ENCODE results near the gene UBE2O. TPM values are rescaled to one million over a fixed set of nuclear protein-coding genes. Genes with fewer than 3 reads are reported as not detected.

Gene UBE2O
- total RNA-seq, 1 donor from 2014 or later, result 12.6 TPM

- TF ChIP-seq CTCF (IDR thresholded peaks at IDR 0.05; ENCODE audit: insufficient read depth, low read length, poor library complexity, severe bottlenecking), result peak; percentile 94
- Histone ChIP-seq H3K27me3 (ENCODE audit: control insufficient read depth, insufficient read depth, low read length) (no peaks in the 10 kb centered on the region), H3K4me3 (ENCODE audit: low read depth, low read length) (no peak overlapping the region), H3K36me3 (ENCODE audit: control insufficient read depth, insufficient read depth, low read length) (peaks cover 5% of the 10 kb centered on the region)
- peak; percentile 62 for DNase-seq (ENCODE audit: low read depth)
Observed at GRCh38 chr17:76397687-76398522, 55.0 kb downstream of the UBE2O start.

- no peak for DNase-seq (ENCODE audit: low read depth)
- H3K36me3 ChIP-seq (ENCODE audit: control insufficient read depth, insufficient read depth, low read length), result peaks cover 5% of the 10 kb centered on the region
- no peaks in the 10 kb centered on the region for H3K27me3 ChIP-seq (ENCODE audit: control insufficient read depth, insufficient read depth, low read length)
- TF ChIP-seq CTCF (IDR thresholded peaks at IDR 0.05; ENCODE audit: insufficient read depth, low read length, poor library complexity, severe bottlenecking), result peak; percentile 12
- no peak overlapping the region for H3K4me3 ChIP-seq (ENCODE audit: low read depth, low read length)
Observed at GRCh38 chr17:76397184-76397583, 55.8 kb downstream of the UBE2O start.

GRCh38 chr17:76395980-76396379 lies 57.0 kb downstream of the UBE2O start:
- Histone ChIP-seq H3K36me3 (ENCODE audit: control insufficient read depth, insufficient read depth, low read length) (peaks cover 5% of the 10 kb centered on the region), H3K27me3 (ENCODE audit: control insufficient read depth, insufficient read depth, low read length) (no peaks in the 10 kb centered on the region), H3K4me3 (ENCODE audit: low read depth, low read length) (no peak overlapping the region)
- no peak for DNase-seq (ENCODE audit: low read depth)
- no peak for TF ChIP-seq CTCF (IDR thresholded peaks at IDR 0.05; ENCODE audit: insufficient read depth, low read length, poor library complexity, severe bottlenecking)

GRCh38 chr17:76394166-76394565 lies 58.8 kb downstream of the UBE2O start:
- peak; percentile 79 for DNase-seq (ENCODE audit: low read depth)
- no peak for TF ChIP-seq CTCF (IDR thresholded peaks at IDR 0.05; ENCODE audit: insufficient read depth, low read length, poor library complexity, severe bottlenecking)
- no peaks in the 10 kb centered on the region for H3K27me3 ChIP-seq (ENCODE audit: control insufficient read depth, insufficient read depth, low read length)
- H3K4me3 ChIP-seq (ENCODE audit: low read depth, low read length), result no peak overlapping the region
- peaks cover 4% of the 10 kb centered on the region for H3K36me3 ChIP-seq (ENCODE audit: control insufficient read depth, insufficient read depth, low read length)

- Histone ChIP-seq H3K27me3 (ENCODE audit: control insufficient read depth, insufficient read depth, low read length) (no peaks in the 10 kb centered on the region), H3K4me3 (ENCODE audit: low read depth, low read length) (no peak overlapping the region), H3K36me3 (ENCODE audit: control insufficient read depth, insufficient read depth, low read length) (no peaks in the 10 kb centered on the region)
- no peak for DNase-seq (ENCODE audit: low read depth)
- TF ChIP-seq CTCF (IDR thresholded peaks at IDR 0.05; ENCODE audit: insufficient read depth, low read length, poor library complexity, severe bottlenecking), result no peak
Observed at GRCh38 chr17:76391200-76391715, 61.7 kb downstream of the UBE2O start.
